Testis (tissue), 3 donors: ENCODE results near the gene HSPG2. TPM values are rescaled to one million over a fixed set of nuclear protein-coding genes. Genes with fewer than 3 reads are reported as not detected.

Experiments used
- DNase-seq: peaks from one replicate; pipeline ENCODE4 v3.0.0-alpha.2; 2019
- H3K27ac ChIP-seq, 2 donors: fragments of 200-600 bp; sonication (generic); one replicate each; pipeline ENCODE4 v1.5.1; 2019
- H3K27me3 ChIP-seq: fragments of 200-600 bp; sonication (generic); one replicate; pipeline ENCODE4 v1.5.1; 2019
- H3K36me3 ChIP-seq: fragments of 200-600 bp; sonication (generic); one replicate; pipeline ENCODE4 v1.5.1; 2017; ENCODE audit warnings: low read depth; ENCODE audit errors: missing control alignments
- H3K4me1 ChIP-seq: fragments of 200-600 bp; sonication (generic); one replicate; pipeline ENCODE4 v1.5.1; 2019
- H3K4me3 ChIP-seq, 2 donors: fragments of 200-600 bp; sonication (generic); one replicate each; pipeline ENCODE4 v1.5.1; 2017 to 2019
- H3K9me3 ChIP-seq: fragments of 200-600 bp; sonication (generic); one replicate; pipeline ENCODE4 v1.5.1; 2017
- CTCF ChIP-seq, 3 experiments: fragments of 450-650 bp in 2 of 3; fragments of 200-600 bp in 1 of 3; sonication (generic) in 1 of 3; IDR thresholded peaks; one replicate each; pipeline ENCODE4 v1.5.1; 2016 to 2019; ENCODE audit warnings: antibody characterized with exemption in 3 of 3, mild to moderate bottlenecking in 2 of 3, moderate library complexity in 1 of 3
- POLR2A ChIP-seq: fragments of 450-650 bp; IDR thresholded peaks from one replicate; pipeline ENCODE4 v1.6.1; 2017; ENCODE audit warnings: antibody characterized with exemption, mild to moderate bottlenecking, moderate library complexity
- WGBS, 2 donors: methylation state at CpG; one replicate each; pipeline ENCODE4 v1.1.5; 2018; 5-methylcytosine and 5-hydroxymethylcytosine counted together
- intact Hi-C: fragments of 100-400 bp; cut with DNase I; formaldehyde crosslinking; loops from one replicate; pipeline ENCODE4 v1.15.1; 2023; ENCODE audit warnings: low total_unique reads
- polyA plus RNA-seq: library from polyadenylated mRNA; stranded (reverse); fragments of 350-450 nt; fragmentation: Illumina TruSeq; extraction: RNeasy Lipid Tissue Mini Kit (QIAGEN cat#74804); gene quantifications from one replicate; pipeline ENCODE4 v1.2.3, GENCODE V29; 2014; ENCODE audit warnings: low read depth, low replicate concordance; ENCODE audit not compliant: insufficient read depth
- total RNA-seq, 2 donors: library from RNA; depleted of rRNA; stranded (reverse); fragments of >200 nt; gene quantifications; one replicate each; pipeline ENCODE4 v1.2.3, GENCODE V29; 2016

The HSPG2 gene
- total and polyA plus RNA-seq, 3 donors from 2014 or later, result 51.8 to 72.1 (median 54.2) TPM

- no peak for DNase-seq
- Histone ChIP-seq H3K4me1 (no peaks in the 10 kb centered on the region), H3K27ac (no peak overlapping the region), H3K27me3 (no peaks in the 10 kb centered on the region), H3K4me3 (no peak overlapping the region), H3K9me3 (no peaks in the 10 kb centered on the region), H3K36me3 (no peaks in the 10 kb centered on the region)
- intact Hi-C loops, result no loop called here
- TF ChIP-seq CTCF (IDR thresholded peaks at IDR 0.05) (no peak), POLR2A (no peak)
- 88 to 89% methylated on average over 11 of the region's 11 CpGs for WGBS, 2 donors
Observed at GRCh38 chr1:21843996-21844395, 93.1 kb downstream of the HSPG2 start.

- TF ChIP-seq POLR2A, result no peak
- no peak for TF ChIP-seq CTCF (IDR thresholded peaks at IDR 0.05)
- Histone ChIP-seq H3K27me3 (no peaks in the 10 kb centered on the region), H3K27ac (no peak overlapping the region), H3K9me3 (no peaks in the 10 kb centered on the region), H3K4me1 (no peaks in the 10 kb centered on the region), H3K4me3 (no peak overlapping the region), H3K36me3 (no peaks in the 10 kb centered on the region)
- WGBS, 2 donors, result 97 to 100% methylated on average over 2 to 13 of the region's 13 CpGs
- DNase-seq, result no peak
- intact Hi-C loops, result no loop called here
Observed at GRCh38 chr1:21843208-21843607, 93.9 kb downstream of the HSPG2 start.

GRCh38 chr1:21842606-21843162 lies 94.4 kb downstream of the HSPG2 start:
- no peaks in the 10 kb centered on the region for H3K27me3 ChIP-seq
- 81 to 90% methylated on average over 12 to 15 of the region's 15 CpGs for WGBS, 2 donors
- H3K36me3 ChIP-seq, result no peaks in the 10 kb centered on the region
- H3K4me1 ChIP-seq, result no peaks in the 10 kb centered on the region
- DNase-seq, result no peak
- H3K9me3 ChIP-seq, result no peaks in the 10 kb centered on the region
- intact Hi-C loops, result no loop called here
- no peak overlapping the region for H3K4me3 ChIP-seq
- H3K27ac ChIP-seq, result no peak overlapping the region
- TF ChIP-seq CTCF (IDR thresholded peaks at IDR 0.05) (no peak), POLR2A (no peak)

- 95 to 98% methylated on average over 8 to 21 of the region's 21 CpGs for WGBS, 2 donors
- no peak overlapping the region for H3K27ac ChIP-seq
Observed at GRCh38 chr1:21841852-21842466, 95.2 kb downstream of the HSPG2 start.

More at GRCh38 chr1:21841852-21842466, 95.2 kb downstream of the HSPG2 start:
- no peaks in the 10 kb centered on the region for H3K27me3 ChIP-seq
- H3K4me1 ChIP-seq, result no peaks in the 10 kb centered on the region
- H3K4me3 ChIP-seq, result no peak overlapping the region
- no peak for DNase-seq
- TF ChIP-seq POLR2A, result no peak
- TF ChIP-seq CTCF (IDR thresholded peaks at IDR 0.05), result no peak
- H3K36me3 ChIP-seq, result no peaks in the 10 kb centered on the region
- intact Hi-C loops, result no loop called here
- no peaks in the 10 kb centered on the region for H3K9me3 ChIP-seq
